HG02852 (cell line): ENCODE results near the gene DENND4C.
"Not testable (repeated sequence)": the region's sequence is repeated elsewhere in the genome, so short reads cannot be mapped to it uniquely, and the experiment has no call there.

Experiments used
- ATAC-seq: cut with Tn5 transposase; IDR thresholded peaks from one replicate; pipeline ENCODE4 v1.9.1; 2021; ENCODE audit warnings: mild to moderate bottlenecking, moderate library complexity; ENCODE audit not compliant: unreplicated experiment

DENND4C gene

DNA sequence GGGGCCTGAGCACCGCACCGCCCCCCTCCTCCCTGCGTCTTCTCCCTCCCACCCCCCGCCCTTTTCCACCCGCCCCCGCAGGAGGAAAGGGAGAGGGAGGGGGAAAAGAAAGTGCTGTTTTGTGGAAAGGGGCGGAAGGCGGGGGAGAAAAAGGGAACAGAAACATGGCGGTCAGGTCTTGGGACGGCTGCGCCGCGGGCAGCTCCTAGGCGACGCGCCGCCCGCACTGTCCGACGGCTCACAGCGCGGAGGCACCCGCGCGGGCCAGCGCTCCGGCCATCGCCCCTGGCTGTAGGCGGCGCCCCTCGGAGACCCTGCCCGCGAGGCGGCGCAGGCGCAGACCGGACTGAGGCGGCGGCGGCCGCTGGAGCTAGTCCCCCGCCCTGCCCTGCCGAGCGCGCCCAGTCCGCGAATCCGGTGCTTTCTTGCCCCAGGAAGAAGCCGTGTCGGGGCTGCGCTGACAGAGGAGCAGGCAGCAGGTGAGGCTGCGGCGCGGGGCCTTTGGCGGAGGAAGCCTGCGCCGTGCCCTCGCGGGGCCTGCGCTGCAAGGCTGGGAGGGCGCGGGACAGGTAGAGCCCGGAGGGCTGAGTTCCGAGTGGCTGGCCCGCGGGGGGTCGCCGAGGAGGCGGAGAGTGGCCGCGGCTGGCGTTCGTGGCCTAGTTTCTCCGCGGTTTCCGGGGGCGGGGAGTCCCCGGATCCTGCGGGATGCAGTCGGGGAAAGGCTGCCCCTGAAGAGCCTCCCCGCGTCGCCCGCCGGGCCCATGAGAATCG lies at the start of gene DENND4C:
Gene DENND4C (plus strand): TSS at position 339 of the 771 bp plus-strand sequence. CDS start 45,482 bp downstream, outside the sequence.
- peak; percentile 78 for ATAC-seq

- no peak for ATAC-seq
Observed at GRCh38 chr9:19180991-19181390, 49.5 kb upstream of the DENND4C start.

DNA sequence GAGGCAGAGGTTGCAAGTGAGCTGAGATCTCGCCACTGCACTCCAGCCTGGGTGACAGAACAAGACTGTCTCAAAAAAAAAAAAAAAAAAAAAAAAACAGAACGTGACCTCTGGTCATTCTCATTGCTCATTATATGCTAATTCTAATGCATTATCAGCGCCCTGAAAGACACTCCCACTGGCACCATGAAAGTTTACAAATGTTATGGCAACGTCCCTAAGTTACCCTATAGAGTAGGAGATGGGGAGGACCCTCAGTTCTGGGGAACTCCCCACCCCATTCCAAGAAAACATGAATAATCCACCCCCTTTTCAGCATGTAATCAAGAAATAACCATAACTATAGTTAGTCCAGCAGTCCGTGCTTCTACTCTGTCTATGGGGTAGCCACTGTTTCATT lies 48.9 kb upstream of the DENND4C start:
- ATAC-seq, result no peak

GRCh38 chr9:19184144-19184917 lies 46.2 kb upstream of the DENND4C start:
- peak; percentile 99 for ATAC-seq

GRCh38 chr9:19185191-19185590 lies 45.3 kb upstream of the DENND4C start:
- ATAC-seq, result no peak

GRCh38 chr9:19186232-19186631 lies 44.3 kb upstream of the DENND4C start:
- no peak for ATAC-seq

GRCh38 chr9:19188771-19189170 lies 41.7 kb upstream of the DENND4C start:
- ATAC-seq, result no peak

DNA sequence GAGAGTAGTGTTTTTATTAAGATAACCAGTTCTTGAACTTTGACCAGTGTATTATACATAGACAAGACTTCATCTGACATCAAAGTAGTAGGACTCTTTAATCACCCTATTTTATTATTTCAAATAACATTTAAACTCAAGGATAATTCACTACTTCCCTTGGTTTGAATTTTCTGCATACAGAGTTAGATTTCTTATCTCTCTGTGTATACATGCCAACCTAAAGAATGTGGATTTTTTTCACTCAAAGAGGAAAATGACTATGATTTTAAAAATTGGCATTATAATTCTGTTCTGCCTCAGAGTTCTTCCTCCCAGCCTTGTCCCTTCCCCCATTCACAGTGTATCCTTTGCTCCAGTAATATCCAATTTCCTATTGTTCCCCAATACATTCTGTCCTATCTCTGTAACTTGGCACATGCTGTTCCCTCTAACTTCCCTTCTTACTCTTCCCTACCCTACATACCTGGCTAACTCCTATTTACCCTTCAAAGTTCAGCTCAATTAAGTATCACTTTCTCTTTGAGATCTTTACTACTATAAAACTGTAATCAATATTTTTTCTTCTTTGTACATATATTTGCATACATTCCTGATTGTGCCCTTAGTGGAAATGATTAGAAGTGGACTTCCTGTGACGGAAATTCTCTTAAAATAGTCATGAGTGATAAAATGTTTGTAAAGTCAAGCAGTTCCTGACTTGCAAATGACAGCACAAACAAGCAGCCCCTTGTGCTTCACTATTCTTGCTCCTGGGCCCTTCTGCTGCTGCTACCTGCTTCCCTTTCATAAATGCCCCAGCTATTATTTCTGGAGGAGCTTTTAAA lies 38.1 kb upstream of the DENND4C start:
- ATAC-seq, result no peak

DNA sequence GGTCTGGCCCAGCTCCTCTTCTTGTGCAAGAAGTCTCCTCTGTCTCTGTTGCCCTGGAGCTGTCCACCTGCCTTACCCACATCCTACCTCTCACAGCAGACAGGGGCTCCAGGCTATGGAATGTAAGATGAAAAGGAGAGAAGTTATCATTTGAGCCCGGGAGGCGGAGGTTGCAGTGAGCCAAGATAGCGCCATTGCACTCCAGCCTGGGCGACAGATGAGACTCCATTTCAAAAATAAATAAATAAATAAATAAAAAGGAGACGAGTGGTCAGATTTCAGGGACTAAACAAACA lies 37.5 kb upstream of the DENND4C start:
- ATAC-seq, result no peak

GRCh38 chr9:19193358-19193973 lies 37.0 kb upstream of the DENND4C start:
- not testable (repeated sequence) for ATAC-seq

- no peak for ATAC-seq
Observed at GRCh38 chr9:19198406-19198805, 32.1 kb upstream of the DENND4C start.

- no peak for ATAC-seq
Observed at GRCh38 chr9:19199012-19199411, 31.5 kb upstream of the DENND4C start.

DNA sequence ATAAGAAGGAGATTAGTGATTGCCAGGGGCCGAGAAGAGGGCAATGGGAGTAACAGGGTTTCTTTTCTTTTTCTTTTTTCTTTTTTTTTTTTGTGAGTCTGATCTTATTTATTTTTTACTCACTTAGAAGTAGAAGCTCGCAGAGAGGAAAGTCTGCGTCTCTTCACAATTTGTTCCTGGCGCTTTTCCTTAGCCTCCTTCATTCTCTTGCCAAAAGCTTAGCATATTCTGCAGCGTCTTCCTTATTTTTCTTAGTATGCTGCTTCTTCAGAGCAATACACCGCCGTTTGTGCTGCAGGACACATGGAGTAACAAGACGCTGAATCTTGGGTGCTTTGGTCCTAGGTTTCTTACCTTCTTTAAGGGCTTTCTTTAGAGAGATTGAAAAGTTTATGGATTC lies 30.3 kb upstream of the DENND4C start:
- no peak for ATAC-seq

- no peak for ATAC-seq
Observed at GRCh38 chr9:19201899-19202891, 28.3 kb upstream of the DENND4C start.

GRCh38 chr9:19203058-19203457 lies 27.4 kb upstream of the DENND4C start:
- ATAC-seq, result no peak

DNA sequence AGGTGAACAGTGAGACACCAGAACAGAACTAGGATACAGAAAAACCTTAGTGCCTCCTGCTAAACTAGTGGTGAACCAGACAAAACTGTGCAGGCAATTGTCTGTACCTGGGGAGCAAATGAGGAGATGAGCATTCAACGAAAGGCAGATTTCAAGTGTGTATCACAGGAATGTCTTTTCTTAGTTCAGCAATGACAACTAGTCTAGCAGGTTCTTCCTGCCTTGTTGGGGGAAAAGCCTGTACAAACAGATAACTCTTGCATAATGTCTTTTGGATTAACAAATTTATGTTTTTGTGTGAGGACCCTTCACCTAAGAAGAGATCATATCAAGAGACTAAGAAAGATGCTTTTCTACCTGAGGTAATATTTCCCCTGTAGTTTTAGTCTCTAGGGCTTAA lies 21.8 kb upstream of the DENND4C start:
- no peak for ATAC-seq

DNA sequence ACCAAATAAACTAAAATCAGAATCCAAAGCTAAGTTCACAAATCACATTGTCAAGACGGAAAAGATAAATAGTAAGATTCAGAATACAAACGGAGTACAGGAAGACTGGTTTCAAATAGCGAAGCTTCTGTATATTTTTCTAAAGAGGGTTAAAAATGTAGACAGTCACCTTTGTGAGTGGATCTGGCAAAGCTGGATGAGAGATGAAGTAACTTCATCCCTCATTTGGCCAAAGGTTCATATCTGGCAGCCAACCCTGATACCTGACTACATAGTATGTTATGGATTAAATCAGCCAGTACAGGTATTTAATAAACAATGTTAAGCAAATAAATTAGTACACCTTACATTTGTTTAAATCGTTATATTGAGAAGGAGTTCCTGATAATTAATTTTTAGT lies 21.3 kb upstream of the DENND4C start:
- ATAC-seq, result no peak

DNA sequence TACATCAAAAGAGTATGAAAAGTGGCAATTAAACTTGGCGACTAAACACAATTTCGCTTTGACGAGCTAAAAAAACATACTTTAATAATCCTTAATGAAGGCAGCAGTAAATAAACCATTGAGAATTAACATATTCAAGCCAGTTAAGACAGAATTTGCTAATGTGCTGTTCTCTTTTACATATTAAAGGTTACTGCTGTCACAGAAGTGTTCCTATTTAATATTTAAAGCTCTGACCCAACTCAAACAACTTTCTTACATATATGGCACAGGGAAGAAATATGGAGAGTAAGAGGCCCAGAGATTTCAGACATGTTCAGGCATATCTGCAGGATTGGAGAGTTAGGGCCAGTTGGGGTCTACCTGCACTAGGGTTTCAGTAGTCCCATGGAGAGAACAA lies 16.7 kb upstream of the DENND4C start:
- no peak for ATAC-seq

DNA sequence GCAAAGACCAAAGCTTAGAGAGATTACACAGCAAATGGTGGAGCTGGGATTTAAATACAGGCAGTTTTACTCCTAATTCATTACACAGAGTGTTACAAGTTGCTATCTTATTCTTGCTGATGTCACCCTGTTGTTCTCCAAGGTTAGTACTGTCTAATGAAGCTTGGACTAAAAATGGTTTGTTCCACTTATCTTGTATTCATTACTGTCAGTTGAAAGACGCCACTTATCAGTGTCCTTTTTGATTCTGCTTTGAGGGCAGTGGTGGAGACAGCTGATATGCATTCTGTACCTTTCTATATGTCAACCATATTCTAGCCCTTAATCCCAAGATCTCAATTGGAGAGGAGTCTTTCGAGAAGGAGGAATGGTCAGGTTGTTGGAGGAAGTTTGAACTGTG lies 14.0 kb upstream of the DENND4C start:
- no peak for ATAC-seq

- ATAC-seq, result no peak
Observed at GRCh38 chr9:19221326-19221725, 9.2 kb upstream of the DENND4C start.
